Measurements from ENCODE around the gene SAXO1. TPM values are rescaled to one million over a fixed set of nuclear protein-coding genes. Genes with fewer than 3 reads are reported as not detected.

Gene SAXO1
- total RNA-seq, 1 experiment from 2014 or later, result not detected

GRCh38 chr9:18988003-18988402 lies 45.0 kb downstream of the SAXO1 start:
- H3K9ac ChIP-seq (ENCODE audit: low read length), result no peak overlapping the region
- no peaks in the 10 kb centered on the region for H3K9me2 ChIP-seq (ENCODE audit: insufficient read depth)
- ChIA-PET CTCF (no interaction called here), POLR2A (no interaction called here), RAD21 (ENCODE audit: low non-redundant PET in 1 of 2, low total read pairs in 2 of 2, uncharacterized antibody in 2 of 2, unreplicated experiment in 2 of 2) (no interaction called here)
- no peak for DNase-seq (ENCODE audit: low read depth, low spot score)
- H3K4me3 ChIP-seq (replicated peaks in 1 of 2; ENCODE audit: low read depth in 1 of 2, low read length in 2 of 2), result no peak overlapping the region
- no peak overlapping the region for H2AFZ ChIP-seq (ENCODE audit: low read depth, low read length, poor library complexity, severe bottlenecking)
- no peaks in the 10 kb centered on the region for H3K4me1 ChIP-seq (ENCODE audit: control insufficient read depth in 1 of 2, insufficient read depth in 2 of 2, low read length in 2 of 2)
- no peak for ATAC-seq
- no peak for TF ChIP-seq SP1 (IDR thresholded peaks at IDR 0.05; ENCODE audit: low read depth)
- H3K79me2 ChIP-seq (ENCODE audit: insufficient read depth, low read length), result no peaks in the 10 kb centered on the region
- no TSS peak for BruUV-seq (replicated peaks)
- no peak overlapping the region for H3K4me2 ChIP-seq (ENCODE audit: low read length)
- H3K9me3 ChIP-seq (ENCODE audit: control insufficient read depth in 1 of 2, insufficient read depth in 1 of 2, low read depth in 1 of 2, low read length in 2 of 2), result no peaks in the 10 kb centered on the region
- no peaks in the 10 kb centered on the region for H3K36me3 ChIP-seq (ENCODE audit: control insufficient read depth in 1 of 2, insufficient read depth in 2 of 2, low read length in 2 of 2)
- H4K20me1 ChIP-seq (ENCODE audit: insufficient read depth), result no peaks in the 10 kb centered on the region
- intact Hi-C loops (cut with micrococcal nuclease), result no loop called here
- H3K27me3 ChIP-seq (ENCODE audit: insufficient read depth, low read length), result peaks cover 6% of the 10 kb centered on the region
- H3K27ac ChIP-seq (ENCODE audit: low read depth, low read length), result no peak overlapping the region

- peaks cover 6% of the 10 kb centered on the region for H3K27me3 ChIP-seq (ENCODE audit: insufficient read depth, low read length)
- intact Hi-C loops (cut with micrococcal nuclease), result no loop called here
- no peaks in the 10 kb centered on the region for H3K9me3 ChIP-seq (ENCODE audit: control insufficient read depth in 1 of 2, insufficient read depth in 1 of 2, low read depth in 1 of 2, low read length in 2 of 2)
- POLR2A ChIA-PET, result no interaction called here
- RAD21 ChIA-PET (ENCODE audit: low non-redundant PET in 1 of 2, low total read pairs in 2 of 2, uncharacterized antibody in 2 of 2, unreplicated experiment in 2 of 2), result no interaction called here
- no peak overlapping the region for H3K9ac ChIP-seq (ENCODE audit: low read length)
- TF ChIP-seq FOSL1 (IDR thresholded peaks at IDR 0.05; ENCODE audit: low read depth), result no peak
- TF ChIP-seq YY1 (IDR thresholded peaks at IDR 0.05; ENCODE audit: extremely low read depth, insufficient replicate concordance, low read depth, low read length), result no peak
- no peak for TF ChIP-seq ZBTB33 (IDR thresholded peaks at IDR 0.05; ENCODE audit: extremely low read depth, insufficient replicate concordance, low read length)
- TF ChIP-seq SP1 (IDR thresholded peaks at IDR 0.05; ENCODE audit: low read depth), result no peak
- TF ChIP-seq ZFX (IDR thresholded peaks at IDR 0.05), result no peak
- TF ChIP-seq ELF1 (IDR thresholded peaks at IDR 0.05; ENCODE audit: borderline replicate concordance, low read depth), result no peak
- TF ChIP-seq EGR1 (IDR thresholded peaks at IDR 0.05; ENCODE audit: low read depth), result no peak
- TF ChIP-seq TCF7L2 (IDR thresholded peaks at IDR 0.05; ENCODE audit: borderline replicate concordance, extremely low read depth, insufficient read depth, insufficient read length), result no peak
- TF ChIP-seq ZNF274 (IDR thresholded peaks at IDR 0.05; ENCODE audit: low read depth, low read length), result no peak
- no peak for TF ChIP-seq EZH2 (IDR thresholded peaks at IDR 0.05)
- TF ChIP-seq POLR2A (IDR thresholded peaks at IDR 0.05; ENCODE audit: borderline replicate concordance, extremely low read depth, insufficient read depth, insufficient read length), result no peak
- ATAC-seq (no peak), DNase-seq (ENCODE audit: low read depth, low spot score) (no peak)
- no TSS peak for BruUV-seq (replicated peaks)
- H3K4me3 ChIP-seq (replicated peaks in 1 of 2; ENCODE audit: low read depth in 1 of 2, low read length in 2 of 2), result no peak overlapping the region
- CTCF ChIA-PET, result no interaction called here
- H3K79me2 ChIP-seq (ENCODE audit: insufficient read depth, low read length), result no peaks in the 10 kb centered on the region
- H4K20me1 ChIP-seq (ENCODE audit: insufficient read depth), result no peaks in the 10 kb centered on the region
- H3K4me1 ChIP-seq (ENCODE audit: control insufficient read depth in 1 of 2, insufficient read depth in 2 of 2, low read length in 2 of 2), result no peaks in the 10 kb centered on the region
- no peak overlapping the region for H3K4me2 ChIP-seq (ENCODE audit: low read length)
- no peaks in the 10 kb centered on the region for H3K9me2 ChIP-seq (ENCODE audit: insufficient read depth)
- H3K27ac ChIP-seq (ENCODE audit: low read depth, low read length), result no peak overlapping the region
- H3K36me3 ChIP-seq (ENCODE audit: control insufficient read depth in 1 of 2, insufficient read depth in 2 of 2, low read length in 2 of 2), result no peaks in the 10 kb centered on the region
- no peak overlapping the region for H2AFZ ChIP-seq (ENCODE audit: low read depth, low read length, poor library complexity, severe bottlenecking)
Observed at GRCh38 chr9:18985996-18986395, 47.0 kb downstream of the SAXO1 start.

Data from HCT116 (cell line).